Measurements from ENCODE around the gene TIAM2.
A peak's percentile ranks its signal among the peaks of the same experiment; 100 is the strongest.

DNA sequence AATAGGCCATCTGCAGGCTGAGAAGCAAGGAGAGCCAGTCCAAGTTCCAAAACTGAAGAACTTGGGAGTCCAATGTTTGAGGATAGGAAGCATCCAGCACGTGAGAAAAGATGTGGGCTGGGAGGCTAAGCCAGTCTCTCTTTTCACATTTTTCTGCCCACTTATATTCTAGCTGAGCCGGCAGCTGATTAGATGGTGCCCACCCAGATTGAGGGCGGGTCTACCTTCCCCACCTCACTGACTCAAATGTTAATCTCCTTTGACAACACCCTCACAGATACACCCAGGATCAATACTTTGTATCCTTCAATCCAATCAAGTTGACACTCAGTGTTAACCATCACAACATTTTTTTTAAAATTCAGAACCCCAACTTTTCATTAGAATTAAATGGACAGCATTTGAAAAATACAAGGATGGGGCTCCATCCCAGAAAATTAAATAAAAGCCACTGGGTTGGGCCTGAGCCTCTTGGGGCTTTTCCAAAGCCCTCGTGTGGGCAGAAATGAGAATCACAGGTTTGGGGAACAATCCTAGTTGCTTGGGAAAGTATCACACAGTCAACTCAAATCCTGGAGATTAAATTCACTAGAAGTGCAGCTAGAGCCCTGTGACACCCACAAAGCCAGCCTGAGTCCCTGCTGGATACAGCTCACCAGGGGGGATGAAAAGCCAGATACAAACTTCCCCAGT is 270.9 kb downstream of the TIAM2 start:
- TF ChIP-seq, protein P1, sequence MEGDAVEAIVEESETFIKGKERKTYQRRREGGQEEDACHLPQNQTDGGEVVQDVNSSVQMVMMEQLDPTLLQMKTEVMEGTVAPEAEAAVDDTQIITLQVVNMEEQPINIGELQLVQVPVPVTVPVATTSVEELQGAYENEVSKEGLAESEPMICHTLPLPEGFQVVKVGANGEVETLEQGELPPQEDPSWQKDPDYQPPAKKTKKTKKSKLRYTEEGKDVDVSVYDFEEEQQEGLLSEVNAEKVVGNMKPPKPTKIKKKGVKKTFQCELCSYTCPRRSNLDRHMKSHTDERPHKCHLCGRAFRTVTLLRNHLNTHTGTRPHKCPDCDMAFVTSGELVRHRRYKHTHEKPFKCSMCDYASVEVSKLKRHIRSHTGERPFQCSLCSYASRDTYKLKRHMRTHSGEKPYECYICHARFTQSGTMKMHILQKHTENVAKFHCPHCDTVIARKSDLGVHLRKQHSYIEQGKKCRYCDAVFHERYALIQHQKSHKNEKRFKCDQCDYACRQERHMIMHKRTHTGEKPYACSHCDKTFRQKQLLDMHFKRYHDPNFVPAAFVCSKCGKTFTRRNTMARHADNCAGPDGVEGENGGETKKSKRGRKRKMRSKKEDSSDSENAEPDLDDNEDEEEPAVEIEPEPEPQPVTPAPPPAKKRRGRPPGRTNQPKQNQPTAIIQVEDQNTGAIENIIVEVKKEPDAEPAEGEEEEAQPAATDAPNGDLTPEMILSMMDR (IDR thresholded peaks at IDR 0.05; ENCODE audit: extremely low read depth in 1 of 2, insufficient read depth in 1 of 2, low read depth in 1 of 2, low read length in 2 of 2): peak in 1 of 2 donors; percentile 4
- TF ChIP-seq POLR2A (IDR thresholded peaks at IDR 0.05; ENCODE audit: low read depth, low read length) (no peak), JUN (IDR thresholded peaks at IDR 0.05; ENCODE audit: borderline replicate concordance, insufficient read depth, insufficient read length, low read depth) (no peak), EZH2 (IDR thresholded peaks at IDR 0.05; ENCODE audit: borderline replicate concordance, low read depth, low read length, severe bottlenecking) (no peak), FOS (IDR thresholded peaks at IDR 0.05; ENCODE audit: borderline replicate concordance, insufficient read depth, low read length) (no peak), POLR2AphosphoS5 (IDR thresholded peaks at IDR 0.05; ENCODE audit: insufficient read depth, low read depth, low read length) (no peak), GATA2 (IDR thresholded peaks at IDR 0.05; ENCODE audit: insufficient read depth, insufficient read length, low read depth, low read length) (no peak), MYC (IDR thresholded peaks at IDR 0.05; ENCODE audit: low read depth, low read length) (no peak)
- TF ChIP-seq, protein P2, sequence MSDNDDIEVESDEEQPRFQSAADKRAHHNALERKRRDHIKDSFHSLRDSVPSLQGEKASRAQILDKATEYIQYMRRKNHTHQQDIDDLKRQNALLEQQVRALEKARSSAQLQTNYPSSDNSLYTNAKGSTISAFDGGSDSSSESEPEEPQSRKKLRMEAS (IDR thresholded peaks at IDR 0.05; ENCODE audit: insufficient read depth, insufficient read length): no peak

Measured in endothelial cell of umbilical vein (primary cell).